Cardiac muscle cell (in vitro differentiated cells and primary cell): ENCODE measurements around the gene FKBP15. TPM values are rescaled to one million over a fixed set of nuclear protein-coding genes. Genes with fewer than 3 reads are reported as not detected.
"Not testable (repeated sequence)": the region's sequence is repeated elsewhere in the genome, so short reads cannot be mapped to it uniquely, and the experiment has no call there.

ENCODE experiments used
- DNase-seq, 2 donors: peaks; one replicate each; pipeline versions ENCODE4 v3.0.0 to v3.0.0-alpha.2; 2010 to 2017; ENCODE audit warnings: low read depth in 1 of 2, low spot score in 1 of 2
- H3K27ac ChIP-seq: fragments of 200-600 bp; sonication (generic); 2 replicates; pipeline ENCODE4 v1.5.1; 2016
- H3K27me3 ChIP-seq: fragments of 200-600 bp; sonication (generic); 2 replicates; pipeline ENCODE4 v1.6.0; 2016; ENCODE audit warnings: control low read depth
- H3K36me3 ChIP-seq: fragments of 200-600 bp; sonication (generic); 2 replicates; pipeline ENCODE4 v1.5.1; 2016; ENCODE audit warnings: control low read depth
- H3K4me1 ChIP-seq: fragments of 200-600 bp; sonication (generic); 2 replicates; pipeline ENCODE4 v1.8.1; 2017; ENCODE audit warnings: low read depth, mild to moderate bottlenecking, mixed run types
- H3K4me3 ChIP-seq: fragments of 200-600 bp; sonication (generic); 2 replicates; pipeline ENCODE4 v1.5.1; 2016; ENCODE audit warnings: mild to moderate bottlenecking
- H3K9me3 ChIP-seq: fragments of 200-600 bp; sonication (generic); 2 replicates; pipeline ENCODE4 v1.5.1; 2017; ENCODE audit warnings: low read depth, mild to moderate bottlenecking, control low read depth
- CTCF ChIP-seq: IDR thresholded peaks from 2 replicates; pipeline ENCODE4 v1.5.1; 2012; ENCODE audit warnings: low read depth, mild to moderate bottlenecking, low read length
- polyA plus RNA-seq: library from polyadenylated mRNA; unstranded; fragments of >200 nt; fragmentation: Nextera tagmentation; extraction: Ambion mirVana; gene quantifications from 2 replicates; pipeline ENCODE4 v1.2.1, GENCODE V29; 2016
- total RNA-seq: library from RNA; depleted of rRNA; stranded (reverse); fragments of >200 nt; gene quantifications from 2 replicates; pipeline ENCODE4 v1.2.3, GENCODE V29; 2016

The FKBP15 gene
- total and polyA plus RNA-seq, 2 experiments from 2014 or later, result 10.9 to 20.6 TPM

- Histone ChIP-seq H3K9me3 (no peaks in the 10 kb centered on the region), H3K27ac (no peak overlapping the region), H3K27me3 (no peaks in the 10 kb centered on the region), H3K4me1 (no peaks in the 10 kb centered on the region), H3K36me3 (no peaks in the 10 kb centered on the region), H3K4me3 (no peak overlapping the region)
- TF ChIP-seq CTCF, result no peak
- no peak for DNase-seq
Measured at GRCh38 chr9:113129884-113130283, 91.2 kb downstream of the FKBP15 start.

GRCh38 chr9:113129466-113129865 is 91.6 kb downstream of the FKBP15 start:
- no peaks in the 10 kb centered on the region for H3K27me3 ChIP-seq
- no peak for DNase-seq
- H3K27ac ChIP-seq, result no peak overlapping the region
- no peaks in the 10 kb centered on the region for H3K9me3 ChIP-seq
- no peak overlapping the region for H3K4me3 ChIP-seq
- H3K36me3 ChIP-seq, result no peaks in the 10 kb centered on the region
- no peaks in the 10 kb centered on the region for H3K4me1 ChIP-seq
- no peak for TF ChIP-seq CTCF

GRCh38 chr9:113125386-113126035 is 95.6 kb downstream of the FKBP15 start:
- Histone ChIP-seq H3K27me3 (no peaks in the 10 kb centered on the region), H3K4me1 (no peaks in the 10 kb centered on the region), H3K9me3 (no peaks in the 10 kb centered on the region), H3K27ac (no peak overlapping the region), H3K4me3 (no peak overlapping the region), H3K36me3 (no peaks in the 10 kb centered on the region)
- no peak for TF ChIP-seq CTCF
- no peak for DNase-seq

GRCh38 chr9:113118829-113119228 is 102.2 kb downstream of the FKBP15 start:
- H3K4me1 ChIP-seq, H3K4me3 ChIP-seq, H3K9me3 ChIP-seq, DNase-seq, H3K27ac ChIP-seq, H3K27me3 ChIP-seq, H3K36me3 ChIP-seq: not testable (repeated sequence)

Other genes starting within 250 kb of the FKBP15 start
- gene ZNF883, start 209.1 kb downstream of the FKBP15 start, total RNA-seq, result 3.9 and 5.3 TPM in 2 replicates
- 10.7 and 13.5 TPM in 2 replicates for gene ZNF883, start 209.1 kb downstream of the FKBP15 start, polyA plus RNA-seq
- gene ZFP37, start 164.6 kb downstream of the FKBP15 start, total RNA-seq, result 2.2 and 3.8 TPM in 2 replicates
- gene ZFP37, start 164.6 kb downstream of the FKBP15 start, polyA plus RNA-seq, result 2.2 and 3.2 TPM in 2 replicates
- gene SLC31A2, start 70.3 kb downstream of the FKBP15 start, total RNA-seq, result 2.7 and 4.6 TPM in 2 replicates
- 2.9 and 4.1 TPM in 2 replicates for gene SLC31A2, start 70.3 kb downstream of the FKBP15 start, polyA plus RNA-seq
- 19.7 and 26.6 TPM in 2 replicates for gene SLC31A1, start 267 bp upstream of the FKBP15 start, total RNA-seq
- 27.8 and 32.6 TPM in 2 replicates for gene SLC31A1, start 267 bp upstream of the FKBP15 start, polyA plus RNA-seq
- gene CDC26, start 54.3 kb upstream of the FKBP15 start, total RNA-seq, result 29.7 and 33.9 TPM in 2 replicates
- gene CDC26, start 54.3 kb upstream of the FKBP15 start, polyA plus RNA-seq, result 50.0 and 60.7 TPM in 2 replicates
- gene PRPF4, start 54.4 kb upstream of the FKBP15 start, total RNA-seq, result 20.6 and 21.1 TPM in 2 replicates
- gene PRPF4, start 54.4 kb upstream of the FKBP15 start, polyA plus RNA-seq, result 26.7 and 30.6 TPM in 2 replicates
- 0.06 and 0.53 TPM in 2 replicates for gene RNF183, start 82.1 kb upstream of the FKBP15 start, total RNA-seq
- 0.40 and 0.49 TPM in 2 replicates for gene RNF183, start 82.1 kb upstream of the FKBP15 start, polyA plus RNA-seq
- gene WDR31, start 119.0 kb upstream of the FKBP15 start, total RNA-seq, result 2.2 and 4.1 TPM in 2 replicates
- 5.4 and 8.8 TPM in 2 replicates for gene WDR31, start 119.0 kb upstream of the FKBP15 start, polyA plus RNA-seq
- gene BSPRY, start 128.3 kb upstream of the FKBP15 start, total RNA-seq, result 0.32 and 1.2 TPM in 2 replicates
- gene BSPRY, start 128.3 kb upstream of the FKBP15 start, polyA plus RNA-seq, result 0.93 and 2.1 TPM in 2 replicates
- 44.6 and 45.5 TPM in 2 replicates for gene HDHD3, start 155.7 kb upstream of the FKBP15 start, total RNA-seq
- gene HDHD3, start 155.7 kb upstream of the FKBP15 start, polyA plus RNA-seq, result 28.4 and 32.1 TPM in 2 replicates
- gene ALAD, start 180.0 kb upstream of the FKBP15 start, total RNA-seq, result 16.6 and 19.1 TPM in 2 replicates
- 17.3 and 20.3 TPM in 2 replicates for gene ALAD, start 180.0 kb upstream of the FKBP15 start, polyA plus RNA-seq
- 36.5 TPM in 2 replicates for gene POLE3, start 189.4 kb upstream of the FKBP15 start, total RNA-seq
- 45.5 and 54.0 TPM in 2 replicates for gene POLE3, start 189.4 kb upstream of the FKBP15 start, polyA plus RNA-seq
- 0.42 and 2.3 TPM in 2 replicates for gene C9orf43, start 189.5 kb upstream of the FKBP15 start, total RNA-seq
- gene C9orf43, start 189.5 kb upstream of the FKBP15 start, polyA plus RNA-seq, result 1.4 TPM in 1 of 2 replicates, not detected in the other
- 102 and 126 TPM in 2 replicates for gene RGS3, start 242.4 kb upstream of the FKBP15 start, total RNA-seq
- gene RGS3, start 242.4 kb upstream of the FKBP15 start, polyA plus RNA-seq, result 94.7 and 94.9 TPM in 2 replicates